ES-I3 (cell line): Measurements from ENCODE around the gene RNU11.

ENCODE experiments used
- H3K36me3 ChIP-seq: 2 replicates; pipeline ENCODE4 v1.6.1; 2013; ENCODE audit warnings: mild to moderate bottlenecking, low read length, control low read depth, moderate library complexity; ENCODE audit not compliant: insufficient read depth
- H3K4me1 ChIP-seq: 2 replicates; pipeline ENCODE4 v1.6.1; 2013; ENCODE audit warnings: mild to moderate bottlenecking, control low read depth, low read length; ENCODE audit not compliant: insufficient read depth
- H3K9ac ChIP-seq: 2 replicates; pipeline ENCODE4 v1.6.1; 2013; ENCODE audit warnings: low read depth, mild to moderate bottlenecking, low read length, moderate library complexity
- H3K9me3 ChIP-seq: 2 replicates; pipeline ENCODE4 v1.6.1; 2013; ENCODE audit warnings: mild to moderate bottlenecking, low read length, moderate library complexity; ENCODE audit not compliant: control insufficient read depth, insufficient read depth

Gene RNU11

DNA sequence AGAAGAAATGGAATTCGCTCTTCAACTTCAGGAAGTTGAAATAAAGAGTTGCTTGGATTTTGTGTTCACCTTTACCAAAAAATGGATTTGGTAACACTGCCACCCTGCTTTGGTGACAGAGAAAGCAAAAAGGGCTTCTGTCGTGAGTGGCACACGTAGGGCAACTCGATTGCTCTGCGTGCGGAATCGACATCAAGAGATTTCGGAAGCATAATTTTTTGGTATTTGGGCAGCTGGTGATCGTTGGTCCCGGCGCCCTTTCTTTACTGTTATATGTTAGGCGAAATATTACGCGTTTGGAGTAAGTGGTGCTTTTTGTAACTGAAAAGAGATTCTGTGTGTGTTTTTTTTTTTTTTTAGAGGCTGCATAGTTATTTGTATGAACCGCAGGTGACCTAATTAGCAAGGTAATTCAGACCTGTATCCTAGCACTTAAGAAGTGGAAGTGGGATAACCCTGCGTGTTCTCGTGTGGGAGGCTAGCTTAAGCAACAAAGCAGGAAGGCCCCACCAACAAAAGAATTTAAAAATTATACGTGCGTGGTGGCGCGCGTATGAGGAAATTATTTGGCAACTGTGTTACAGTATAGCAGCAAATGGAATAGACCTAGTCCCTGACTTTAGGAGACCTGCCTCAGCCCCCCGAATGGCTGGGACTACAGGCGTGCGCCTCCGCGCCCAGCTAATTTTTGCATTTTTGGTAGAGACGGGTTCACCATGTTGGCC is at the start of gene RNU11:
Gene RNU11 (plus strand): TSS at position 127 of the 725 bp plus-strand sequence.
- no peaks in the 10 kb centered on the region for H3K36me3 ChIP-seq
- peak within 1 kb of the TSS; percentile 40 for H3K9ac ChIP-seq
- H3K9me3 ChIP-seq: no peaks in the 10 kb centered on the region
- no peaks in the 10 kb centered on the region for H3K4me1 ChIP-seq

DNA sequence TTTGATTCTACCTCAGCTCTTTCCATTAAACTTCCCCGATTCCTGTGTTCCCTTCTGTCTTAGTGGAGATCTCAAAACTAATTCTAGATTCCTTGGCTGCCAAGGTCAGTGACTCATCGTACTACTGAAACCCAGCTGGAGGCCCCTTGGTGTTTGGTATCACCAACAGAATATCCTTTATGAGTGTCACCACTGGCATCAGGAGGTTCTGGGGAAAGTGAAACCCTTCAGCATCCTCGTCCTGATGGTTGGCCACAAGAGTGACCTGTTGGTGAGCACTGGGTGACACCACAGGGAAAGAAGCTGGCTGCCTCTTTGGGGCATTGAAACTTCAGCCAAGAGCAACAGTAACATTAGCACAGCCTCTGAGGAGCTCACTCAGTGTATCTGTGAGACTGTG is 46.7 kb upstream of the RNU11 start:
- Histone ChIP-seq H3K4me1 (peaks cover 15% of the 10 kb centered on the region), H3K9me3 (no peaks in the 10 kb centered on the region), H3K36me3 (peaks cover 4% of the 10 kb centered on the region; the same call in 1 of the 2 replicates), H3K9ac (no peak overlapping the region)

DNA sequence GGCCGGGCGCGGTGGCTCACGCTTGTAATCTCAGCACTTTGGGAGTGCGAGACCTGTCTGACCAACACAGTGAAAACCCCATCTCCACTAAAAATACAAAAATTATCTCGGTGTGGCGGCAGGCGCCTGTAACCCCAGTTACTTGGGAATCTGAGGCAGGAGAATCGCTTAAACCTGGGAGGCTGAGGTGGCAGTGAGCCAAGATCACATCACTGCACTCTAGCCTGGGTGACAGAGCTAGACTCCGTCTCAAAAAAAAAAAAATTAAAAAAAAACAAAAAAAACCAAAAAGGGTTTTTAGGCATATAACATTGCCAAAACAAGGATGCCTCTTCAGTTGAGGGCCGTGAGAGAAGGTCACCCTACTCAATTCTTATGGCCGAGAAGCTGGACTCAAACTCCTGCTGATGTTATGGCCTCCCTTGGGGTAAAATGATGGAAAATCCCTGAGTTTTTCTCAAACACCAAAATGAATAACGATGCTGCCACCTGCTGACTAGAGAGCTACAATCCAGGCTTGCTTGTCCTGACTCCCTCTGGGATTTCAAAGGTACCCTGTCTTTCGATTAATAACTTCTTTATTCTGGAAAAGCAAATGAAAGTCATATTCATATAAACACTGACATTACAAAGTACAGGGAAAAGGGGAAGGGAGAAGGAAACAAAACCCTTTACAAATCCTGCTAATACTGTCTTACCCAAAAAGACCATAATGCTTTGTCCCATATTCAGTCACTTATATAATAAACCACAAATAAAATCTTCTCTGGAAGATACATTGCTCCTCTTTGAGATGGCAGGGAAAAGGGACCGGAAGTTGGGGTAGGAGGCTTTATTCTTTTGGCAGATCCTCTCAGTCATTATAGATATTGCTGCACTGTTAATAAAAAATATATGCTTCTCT is 45.6 kb upstream of the RNU11 start:
- Histone ChIP-seq H3K9me3 (no peaks in the 10 kb centered on the region), H3K9ac (no peak overlapping the region), H3K36me3 (peaks cover 4% of the 10 kb centered on the region; the same call in 1 of the 2 replicates), H3K4me1 (peaks cover 15% of the 10 kb centered on the region)

DNA sequence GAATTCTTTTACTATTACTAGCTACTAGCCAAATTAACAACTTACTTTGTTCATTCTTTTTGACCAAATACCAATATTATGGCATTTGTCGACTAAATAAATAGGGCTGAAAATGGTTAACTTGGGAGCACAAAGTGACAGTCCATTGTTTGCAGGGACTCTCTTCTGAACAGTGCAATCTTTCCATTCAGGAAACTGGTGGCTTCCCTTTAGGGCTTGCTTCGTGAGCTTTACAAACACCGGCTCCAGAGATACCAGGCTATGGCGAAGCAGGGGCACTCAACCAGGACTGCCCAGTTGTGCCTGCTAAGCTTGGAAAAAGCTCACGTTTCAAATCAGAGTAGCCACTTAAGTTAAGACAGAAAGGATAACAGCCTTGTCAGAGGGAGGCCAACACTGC is 44.0 kb upstream of the RNU11 start:
- peaks cover 4% of the 10 kb centered on the region; the same call in 1 of the 2 replicates for H3K36me3 ChIP-seq
- H3K9ac ChIP-seq: no peak overlapping the region
- H3K4me1 ChIP-seq: peaks cover 11% of the 10 kb centered on the region
- no peaks in the 10 kb centered on the region for H3K9me3 ChIP-seq

DNA sequence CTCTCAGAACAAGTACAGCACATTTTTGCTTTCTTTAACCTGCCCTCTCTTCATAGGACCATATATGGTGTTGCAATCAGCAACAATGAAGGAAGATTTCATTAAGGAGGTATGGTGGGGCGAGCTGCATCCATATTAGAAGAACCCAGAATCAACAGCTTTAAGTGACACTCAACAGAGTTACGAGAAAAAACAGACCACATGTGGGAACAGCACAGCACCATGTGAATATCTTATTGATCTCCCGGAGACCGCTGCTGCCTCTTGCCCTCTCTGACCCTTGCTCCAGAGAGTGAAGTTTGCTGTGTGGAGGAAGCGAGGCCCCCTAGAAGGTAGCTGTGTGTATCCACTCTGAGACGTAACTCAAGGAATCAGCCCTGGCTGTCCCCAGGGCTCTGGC is 43.4 kb upstream of the RNU11 start:
- Histone ChIP-seq H3K4me1 (peaks cover 11% of the 10 kb centered on the region), H3K36me3 (peaks cover 4% of the 10 kb centered on the region; the same call in 1 of the 2 replicates), H3K9me3 (no peaks in the 10 kb centered on the region), H3K9ac (no peak overlapping the region)

DNA sequence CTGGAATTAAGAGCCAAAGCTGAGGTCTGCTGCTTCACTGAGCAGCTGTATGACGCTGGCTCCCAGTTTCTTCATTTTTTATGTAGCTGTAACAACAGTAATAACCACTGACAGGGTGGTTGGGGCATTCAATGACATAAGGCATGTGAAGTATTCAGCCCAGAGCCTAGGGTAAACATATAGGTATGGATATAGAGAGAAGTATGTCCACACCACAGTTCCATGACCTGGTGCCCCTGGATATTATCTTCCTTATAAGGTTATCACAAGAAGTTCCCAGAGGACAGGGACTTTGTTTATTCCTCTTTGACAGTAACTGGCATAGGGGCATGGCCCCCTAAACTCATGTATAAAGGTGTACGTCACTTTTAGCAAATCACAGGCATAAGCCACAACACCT is 41.6 kb upstream of the RNU11 start:
- Histone ChIP-seq H3K9me3 (no peaks in the 10 kb centered on the region), H3K4me1 (peaks cover 6% of the 10 kb centered on the region), H3K9ac (no peak overlapping the region), H3K36me3 (peaks cover 6% of the 10 kb centered on the region)

DNA sequence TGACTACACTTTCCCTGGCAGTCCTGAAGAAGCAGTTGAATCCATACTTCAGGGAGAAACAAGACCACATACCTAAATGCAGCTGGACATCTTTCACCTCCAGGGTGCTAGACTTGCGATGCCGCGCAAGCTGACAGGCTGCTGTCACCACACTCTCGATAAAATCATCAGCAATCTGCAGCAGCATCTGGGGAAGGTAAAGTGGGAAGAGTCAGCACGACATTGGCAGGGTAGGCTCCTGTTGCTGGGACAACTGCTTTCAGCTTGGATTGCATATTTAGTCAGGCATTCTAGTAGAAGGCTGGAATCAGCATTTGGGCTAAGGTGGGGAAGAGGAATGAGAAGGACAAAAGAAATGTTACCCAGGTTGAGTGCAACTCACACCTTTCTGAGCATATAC is 35.2 kb upstream of the RNU11 start:
- Histone ChIP-seq H3K9me3 (no peaks in the 10 kb centered on the region), H3K9ac (no peak overlapping the region), H3K4me1 (no peaks in the 10 kb centered on the region), H3K36me3 (peaks cover 10% of the 10 kb centered on the region)

DNA sequence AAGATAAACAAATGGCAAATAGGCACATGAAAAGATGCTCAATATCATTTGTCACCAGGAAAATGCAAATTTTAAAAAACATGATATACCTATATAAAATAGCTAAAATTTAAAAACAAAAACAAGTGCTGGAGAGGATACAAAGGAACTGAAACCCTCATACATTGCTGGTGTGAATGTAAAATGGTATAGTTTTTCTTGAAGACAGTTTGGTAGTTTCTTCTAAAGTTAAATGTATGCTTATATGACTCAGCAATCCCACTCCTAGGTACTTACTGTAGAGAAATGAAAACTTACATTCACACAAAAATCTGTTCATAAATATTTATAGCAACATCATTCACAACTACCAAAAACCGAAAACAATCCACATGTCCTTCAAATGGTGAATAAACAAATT is 16.7 kb upstream of the RNU11 start:
- no peaks in the 10 kb centered on the region for H3K4me1 ChIP-seq
- H3K9ac ChIP-seq: no peak overlapping the region
- H3K9me3 ChIP-seq: no peaks in the 10 kb centered on the region
- H3K36me3 ChIP-seq: no peaks in the 10 kb centered on the region

DNA sequence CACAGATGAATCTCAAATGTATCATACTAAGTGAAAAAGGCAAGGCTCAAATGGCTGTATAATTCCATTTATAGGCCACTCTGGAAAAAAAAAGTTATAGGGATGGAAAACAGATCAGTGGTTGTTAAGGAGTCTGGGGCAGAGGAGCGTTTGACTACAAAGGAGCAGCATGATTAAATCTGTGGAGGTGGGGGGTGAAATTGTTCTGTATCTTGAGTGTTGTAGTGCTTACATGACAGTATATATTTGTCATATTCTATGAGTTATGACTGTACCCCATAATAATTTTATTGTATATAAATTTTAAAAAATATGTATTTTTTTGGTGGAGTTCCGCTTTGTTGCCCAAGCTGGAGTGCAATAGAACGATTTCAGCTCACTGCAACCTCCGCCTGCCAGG is 15.8 kb upstream of the RNU11 start:
- no peaks in the 10 kb centered on the region for H3K9me3 ChIP-seq
- no peak overlapping the region for H3K9ac ChIP-seq
- no peaks in the 10 kb centered on the region for H3K36me3 ChIP-seq
- no peaks in the 10 kb centered on the region for H3K4me1 ChIP-seq

DNA sequence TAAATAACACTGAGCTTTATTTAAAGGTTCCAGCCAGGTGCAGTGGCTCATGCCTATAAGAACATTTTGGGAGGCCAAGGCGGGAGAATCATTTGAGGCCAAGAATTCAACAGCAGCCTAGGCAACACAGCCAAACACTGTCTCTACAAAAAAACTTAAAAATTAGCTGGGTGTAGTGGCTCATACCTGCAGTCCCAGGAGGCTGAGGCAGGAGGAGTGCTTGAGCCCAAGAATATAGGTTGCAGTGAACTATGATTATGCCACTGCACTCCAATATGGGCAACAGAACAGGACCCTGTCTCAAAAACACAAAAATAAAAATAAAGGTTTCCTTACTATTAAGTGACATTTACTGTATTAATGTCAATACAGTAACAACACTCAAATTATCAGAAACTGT is 7.6 kb upstream of the RNU11 start:
- H3K9me3 ChIP-seq: no peaks in the 10 kb centered on the region
- H3K36me3 ChIP-seq: no peaks in the 10 kb centered on the region; the same call in 1 of the 2 replicates
- H3K9ac ChIP-seq: no peak overlapping the region
- H3K4me1 ChIP-seq: no peaks in the 10 kb centered on the region

DNA sequence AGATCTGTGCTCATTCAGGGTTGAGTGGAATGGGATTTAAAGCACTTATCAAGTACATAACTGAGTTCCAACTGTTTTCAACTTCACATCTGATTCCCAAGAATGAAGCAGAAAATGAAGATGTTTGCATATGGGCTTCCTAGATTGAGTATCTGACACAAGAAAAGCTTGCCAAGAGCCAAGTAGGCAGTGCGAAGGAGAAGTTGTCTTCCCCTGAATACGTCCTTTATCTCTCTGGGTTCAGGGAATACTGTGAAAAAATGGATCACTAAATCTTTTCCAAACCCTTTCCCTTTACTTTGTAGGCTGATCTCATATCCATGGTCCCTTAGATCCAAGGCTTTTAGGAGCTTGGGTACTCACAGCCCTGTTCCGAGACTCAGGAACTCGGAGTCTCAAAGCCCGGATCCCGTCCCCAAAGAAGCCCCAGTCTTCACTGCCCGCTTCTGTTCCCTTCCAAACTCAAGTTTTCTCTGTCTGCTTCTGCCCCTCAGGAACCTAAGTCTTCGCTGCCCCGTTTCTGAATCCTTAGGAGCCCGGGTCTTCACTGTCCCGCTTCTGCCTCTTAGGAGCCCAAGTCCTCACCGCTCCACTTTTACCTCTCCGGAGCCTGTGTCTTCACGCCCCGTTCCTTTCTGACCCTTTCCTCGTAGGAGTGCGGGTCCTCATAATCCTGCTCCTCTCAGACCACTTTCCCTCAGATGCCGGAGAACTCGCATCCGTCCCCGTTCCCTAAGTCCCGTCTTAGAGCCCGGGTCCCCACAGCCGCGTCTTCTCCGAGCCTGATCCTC is 6.1 kb upstream of the RNU11 start:
- Histone ChIP-seq H3K9me3 (no peaks in the 10 kb centered on the region), H3K9ac (peak overlapping the region; percentile 85), H3K36me3 (no peaks in the 10 kb centered on the region; the same call in 1 of the 2 replicates), H3K4me1 (no peaks in the 10 kb centered on the region)

DNA sequence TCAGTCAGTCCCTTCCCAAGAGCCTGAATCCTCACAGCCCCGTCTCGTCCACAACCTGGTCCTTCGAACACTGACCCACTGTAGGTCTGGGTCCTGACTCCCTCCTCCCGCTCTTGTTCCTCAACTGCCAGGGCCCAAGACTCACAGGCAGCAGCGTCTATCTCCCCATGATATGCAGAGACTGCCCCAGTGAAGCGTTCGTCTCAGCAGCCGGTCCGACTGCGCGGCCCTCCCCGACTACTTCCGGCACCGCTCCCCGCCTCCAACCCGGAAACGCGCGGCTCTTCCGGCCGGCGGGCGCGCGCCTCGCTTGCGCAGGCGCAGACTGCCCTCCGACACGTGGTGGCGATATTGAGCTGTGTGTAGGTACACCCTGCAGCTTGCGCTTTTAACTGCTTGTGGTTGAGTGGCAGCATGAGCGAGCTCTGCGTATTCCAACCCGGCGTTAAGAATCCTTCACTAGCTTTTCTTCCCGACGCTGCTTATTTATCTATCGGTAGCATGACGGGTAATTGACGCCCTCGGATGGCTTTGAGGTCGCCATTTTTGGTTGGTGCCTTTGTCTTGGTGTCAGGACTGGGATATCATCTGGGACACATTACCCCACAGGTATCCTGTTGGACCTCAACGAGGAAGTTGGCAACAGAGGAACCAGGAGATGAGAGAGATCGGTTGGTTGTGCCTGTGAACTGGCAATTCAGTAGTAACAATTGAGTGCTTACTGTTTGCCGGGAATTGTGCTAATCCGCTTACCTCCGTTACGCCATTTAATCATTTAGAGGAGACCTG is 5.4 kb upstream of the RNU11 start, which contains the start of gene TAF12:
Gene TAF12 (minus strand): TSS at position 221 of the 789 bp plus-strand sequence. CDS start 20,986 bp downstream, outside the sequence.
- H3K36me3 ChIP-seq: no peaks in the 10 kb centered on the region; the same call in 1 of the 2 replicates
- no peaks in the 10 kb centered on the region for H3K9me3 ChIP-seq
- H3K9ac ChIP-seq: peak within 1 kb of the TSS; percentile 85
- no peaks in the 10 kb centered on the region for H3K4me1 ChIP-seq

DNA sequence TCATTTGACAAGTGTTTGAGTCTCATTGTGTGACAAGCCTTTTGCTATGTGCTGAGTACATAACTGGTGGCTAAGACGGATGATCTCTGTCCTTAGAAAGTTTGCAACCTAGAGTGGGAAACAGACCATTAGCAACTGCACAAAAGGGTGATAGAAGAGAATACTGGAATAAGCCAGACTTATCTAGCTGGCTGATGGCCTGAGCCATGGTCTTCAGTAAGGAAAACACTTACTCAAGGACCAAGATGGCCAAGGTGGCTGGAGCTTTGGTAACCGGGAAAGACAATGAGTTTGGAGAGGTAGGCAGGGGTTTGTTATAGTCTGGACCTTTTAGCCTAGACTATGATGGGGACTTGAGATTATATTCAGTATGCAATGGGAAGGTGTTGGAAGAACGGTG is 3.9 kb upstream of the RNU11 start:
- Histone ChIP-seq H3K9ac (no peak overlapping the region), H3K4me1 (no peaks in the 10 kb centered on the region), H3K36me3 (no peaks in the 10 kb centered on the region; the same call in 1 of the 2 replicates)

More for the DNA sequence above, 3.9 kb upstream of the RNU11 start:
- H3K9me3 ChIP-seq: no peaks in the 10 kb centered on the region
